Activated naive CD4-positive, alpha-beta T cell treated with anti-CD3 and anti-CD28 coated beads, Interleukin-2, amount 50 U/mL, for 72 hours (primary cell): Measurements from ENCODE around the gene RUBCNL. TPM values are rescaled to one million over a fixed set of nuclear protein-coding genes. Genes with fewer than 3 reads are reported as not detected.
A peak's percentile ranks its signal among the peaks of the same experiment; 100 is the strongest.

Experiments
- ATAC-seq, 2 donors: fragments of 150-1000 bp; cut with Tn5 transposase; 2 replicates each; pipeline ENCODE4 v1.10.0; 2021; ENCODE audit warnings: mild to moderate bottlenecking in 2 of 2, moderate library complexity in 2 of 2
- DNase-seq, 2 donors: peaks; one replicate each; pipeline ENCODE4 v3.0.0; 2021 to 2022; ENCODE audit warnings: low spot score in 2 of 2
- H3K27ac Mint-ChIP-seq, 2 donors: one replicate each; pipeline ENCODE4 v1.8.0; 2022; ENCODE audit warnings: mild to moderate bottlenecking in 2 of 2, mixed read lengths in 2 of 2
- H3K36me3 Mint-ChIP-seq, 2 donors: one replicate each; pipeline ENCODE4 v1.8.0; 2022; ENCODE audit warnings: mixed read lengths in 2 of 2
- H3K9me3 Mint-ChIP-seq, 2 donors: one replicate each; pipeline ENCODE4 v1.8.0; 2022; ENCODE audit warnings: mixed read lengths in 2 of 2
- total RNA-seq, 2 donors: library from RNA; stranded (reverse); gene quantifications; one replicate each; pipeline ENCODE4 v1.2.3, GENCODE V29; 2022

Gene RUBCNL
- total RNA-seq, 2 donors from 2014 or later, result 1.2 to 3.9 TPM

DNA sequence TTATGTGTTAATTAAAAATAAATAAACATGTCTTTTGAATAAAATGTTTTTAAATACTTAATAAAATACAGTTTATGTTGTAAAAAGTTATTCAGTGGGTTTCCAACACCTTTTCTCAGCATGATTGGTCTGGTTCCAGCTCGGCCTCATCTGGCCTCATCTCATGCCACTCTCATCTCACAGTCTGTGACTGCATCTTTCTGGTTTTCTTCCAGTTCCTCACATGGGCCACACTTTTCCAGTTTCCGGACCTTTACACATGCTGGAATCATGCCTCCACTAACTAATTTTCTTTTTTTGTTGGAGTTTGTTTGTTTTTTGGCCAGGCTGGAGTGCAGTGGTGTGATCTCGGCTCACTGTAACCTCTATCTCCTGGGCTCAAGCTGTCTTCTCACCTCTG is 82.5 kb downstream of the RUBCNL start:
- Mint-ChIP-seq H3K9me3 (peaks cover 6 to 16% of the 10 kb centered on the region in 2 donors), H3K36me3 (peaks cover 4 to 32% of the 10 kb centered on the region in 2 donors), H3K27ac (peak overlapping the region in 1 of 2 donors; percentile 58)
- no peak for DNase-seq
- ATAC-seq, result no peak

DNA sequence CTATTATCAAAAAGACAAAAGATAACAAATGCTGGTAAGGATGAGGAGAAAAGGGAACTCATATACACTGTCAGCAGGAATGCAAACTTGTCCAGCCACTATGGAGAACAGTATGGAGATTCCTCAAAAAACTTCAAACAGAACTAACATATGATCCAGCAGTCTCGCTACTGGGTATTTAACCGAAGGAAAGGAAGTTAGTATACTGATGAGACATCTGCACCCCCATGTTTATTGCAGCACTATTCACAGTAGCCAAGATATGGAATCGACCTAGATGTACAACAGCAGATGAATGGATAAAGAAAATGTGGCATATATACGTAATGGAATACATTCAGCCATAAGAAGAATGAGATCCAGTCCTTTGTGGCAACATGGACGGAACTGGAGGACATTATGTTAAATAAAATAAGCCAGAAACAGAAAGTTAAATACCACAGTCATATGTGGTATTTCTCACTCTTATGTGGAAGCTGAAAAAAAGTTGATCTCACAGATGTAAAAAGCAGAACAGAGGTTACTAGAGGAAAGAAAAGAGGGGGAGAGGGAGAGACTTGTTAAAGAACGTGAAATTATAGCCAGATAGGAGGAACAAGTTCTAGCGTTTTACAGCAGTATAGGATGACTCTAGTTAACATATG is 83.2 kb downstream of the RUBCNL start:
- Mint-ChIP-seq H3K27ac (peak overlapping the region in 1 of 2 donors; percentile 58), H3K9me3 (peaks cover 6 to 13% of the 10 kb centered on the region in 2 donors), H3K36me3 (peaks cover 4 to 35% of the 10 kb centered on the region in 2 donors)
- DNase-seq (no peak), ATAC-seq (peak; percentile 69 to 73)

DNA sequence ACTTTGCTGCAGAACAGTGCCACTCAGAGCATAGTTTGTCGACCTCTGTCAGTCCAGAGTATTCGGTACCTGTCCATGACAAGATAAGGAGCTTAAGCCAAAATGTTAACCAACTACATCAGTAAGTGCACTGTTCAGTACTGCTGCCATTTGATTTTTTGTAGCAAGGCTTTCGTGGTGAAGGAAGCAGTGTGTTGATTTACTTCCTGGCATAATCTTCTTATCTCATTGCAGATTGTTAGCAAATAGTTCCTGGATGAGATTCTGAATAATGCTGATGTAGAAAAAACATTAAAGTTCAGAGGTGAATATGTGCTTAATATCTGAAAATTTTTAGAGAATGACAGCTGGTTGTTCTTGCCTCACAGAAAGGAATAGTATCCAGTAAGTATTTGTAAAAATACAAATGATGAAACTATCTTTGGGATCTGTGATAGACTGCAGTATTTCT is 89.7 kb downstream of the RUBCNL start:
- peak overlapping the region in 1 of 2 donors; percentile 82 for H3K27ac Mint-ChIP-seq
- no peak for DNase-seq
- H3K9me3 Mint-ChIP-seq, result peaks cover 3 to 12% of the 10 kb centered on the region in 2 donors
- peaks cover 3 to 25% of the 10 kb centered on the region in 2 donors for H3K36me3 Mint-ChIP-seq
- ATAC-seq, result no peak

DNA sequence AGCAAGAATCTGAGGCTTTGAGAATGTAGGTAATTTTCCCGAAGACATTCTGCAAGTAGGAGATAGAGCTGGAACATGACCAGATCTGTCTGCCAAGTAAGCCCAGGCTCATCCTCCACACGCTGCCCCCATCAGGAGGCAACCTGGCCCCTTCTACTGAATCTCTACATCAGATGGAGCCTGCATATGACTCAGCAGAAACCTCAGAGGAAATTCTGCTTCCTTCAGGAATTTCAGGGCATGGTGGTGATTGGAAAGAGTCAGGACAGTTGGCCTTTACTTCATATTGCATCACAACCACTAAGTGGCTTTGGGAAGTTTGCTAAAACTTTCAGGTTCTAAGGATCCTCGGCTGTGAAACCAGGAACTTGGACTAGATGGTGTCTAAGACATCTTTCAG is 90.1 kb downstream of the RUBCNL start:
- peaks cover 0 to 22% of the 10 kb centered on the region in 2 donors for H3K36me3 Mint-ChIP-seq
- H3K9me3 Mint-ChIP-seq, result peaks cover 0 to 9% of the 10 kb centered on the region in 2 donors
- DNase-seq (no peak), ATAC-seq (no peak)
- peak overlapping the region; percentile 82 to 98 for H3K27ac Mint-ChIP-seq

DNA sequence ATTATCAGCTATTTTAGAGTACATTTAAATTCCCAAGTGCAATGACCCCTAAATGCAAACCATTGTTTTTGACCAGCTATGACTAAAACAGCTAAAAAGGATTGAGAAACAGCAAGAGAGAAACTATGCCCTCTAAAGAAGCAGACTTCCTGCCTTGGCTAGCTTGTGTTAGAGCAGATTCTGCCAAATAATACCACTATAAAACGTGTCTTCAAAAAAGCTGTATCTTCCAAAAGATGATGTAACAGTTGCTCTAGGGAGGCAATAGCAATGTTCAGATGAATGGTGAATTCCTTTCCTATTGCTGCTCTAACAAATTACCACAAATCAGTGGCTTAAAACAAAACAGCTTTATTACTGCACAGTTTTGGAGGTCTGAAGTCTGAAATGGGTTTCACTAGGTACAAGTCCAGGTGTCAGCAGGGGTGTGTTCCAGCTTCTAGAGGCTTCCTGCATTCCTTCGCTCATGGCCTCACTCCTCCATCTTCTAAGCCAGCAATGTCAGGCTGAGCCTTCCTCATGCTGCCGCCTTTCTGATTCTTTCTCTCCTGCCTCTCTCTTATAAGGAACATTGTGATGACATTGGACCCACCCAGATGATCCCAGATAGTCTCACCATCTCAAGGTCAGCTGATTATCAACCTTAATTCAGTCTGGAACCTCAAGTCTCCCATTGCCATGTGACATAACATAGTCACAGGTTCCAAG is 90.8 kb downstream of the RUBCNL start:
- Mint-ChIP-seq H3K27ac (peak overlapping the region; percentile 82 to 98), H3K9me3 (peaks cover 0 to 9% of the 10 kb centered on the region in 2 donors), H3K36me3 (peaks cover 0 to 22% of the 10 kb centered on the region in 2 donors)
- DNase-seq (no peak), ATAC-seq (peak; percentile 65 to 77)

DNA sequence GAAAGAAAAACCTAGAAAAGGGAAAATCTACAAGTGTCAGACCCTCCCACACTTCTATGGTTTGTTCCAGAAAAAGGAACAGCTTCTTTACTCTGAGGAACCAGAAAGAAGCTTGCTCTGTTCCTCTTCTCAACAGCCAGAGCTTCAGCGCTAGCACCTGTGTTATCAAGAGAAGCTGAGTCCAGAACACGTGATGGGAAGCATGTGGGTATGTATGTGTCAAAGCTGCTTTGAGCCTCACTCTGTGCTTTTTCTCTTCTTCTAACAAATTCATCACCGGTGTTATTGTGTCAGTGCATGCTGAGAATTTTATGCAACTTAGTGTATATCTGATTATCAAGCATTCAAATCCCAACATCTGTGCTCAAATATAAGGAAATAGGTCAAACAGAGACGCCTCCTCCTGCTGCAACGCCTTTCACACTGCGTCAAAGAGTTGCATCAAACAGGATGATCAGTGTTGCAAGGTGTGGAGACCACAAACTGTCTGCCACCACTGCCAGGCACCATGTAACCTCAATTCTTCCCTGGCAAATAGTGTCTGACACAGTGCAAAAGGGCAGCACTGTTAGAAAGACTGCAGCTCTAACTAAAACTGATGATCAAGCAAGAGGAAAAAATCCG is 91.4 kb downstream of the RUBCNL start:
- DNase-seq (peak in 1 of 2 donors; percentile 39), ATAC-seq (peak; percentile 90)
- peaks cover 0 to 9% of the 10 kb centered on the region in 2 donors for H3K9me3 Mint-ChIP-seq
- peak overlapping the region; percentile 82 to 98 for H3K27ac Mint-ChIP-seq
- H3K36me3 Mint-ChIP-seq, result peaks cover 0 to 19% of the 10 kb centered on the region in 2 donors

DNA sequence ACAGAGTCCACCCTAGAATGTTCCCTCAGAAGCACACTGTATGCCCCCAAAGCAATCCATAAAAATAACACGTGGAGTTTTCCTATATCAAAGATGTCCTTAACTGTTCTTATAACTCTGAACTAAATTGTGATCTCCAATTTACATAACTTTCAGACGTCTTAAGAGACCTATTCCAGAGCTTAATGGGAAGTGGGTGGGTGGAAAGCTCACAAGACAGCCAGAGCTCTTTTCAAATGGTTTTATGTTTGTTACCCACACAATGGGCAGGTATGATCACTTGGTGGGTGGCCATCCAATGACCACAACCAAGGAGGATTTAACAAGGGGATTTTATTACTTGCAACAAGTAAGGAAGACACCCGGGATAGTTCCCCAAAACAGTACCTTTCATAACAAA is 93.6 kb downstream of the RUBCNL start:
- Mint-ChIP-seq H3K27ac (no peak overlapping the region), H3K9me3 (no peaks in the 10 kb centered on the region), H3K36me3 (peaks cover 0 to under 1% of the 10 kb centered on the region in 2 donors)
- no peak for DNase-seq
- ATAC-seq, result no peak

Other genes starting within 250 kb of the RUBCNL start
- 1,000 to 10,000 TPM in 1 of 2 donors, 100 to 1,000 TPM in 1; 761 to 1,053 TPM for gene LCP1, start 205.1 kb downstream of the RUBCNL start, total RNA-seq
- gene LRRC63, start 175.3 kb downstream of the RUBCNL start, total RNA-seq, result under 1 TPM; 0.16 to 0.99 TPM
- 10 to 100 TPM; 17.5 to 21.5 TPM for gene LRCH1, start 165.9 kb upstream of the RUBCNL start, total RNA-seq